GM12891 (cell line): ENCODE data around the gene RUNX1.

Experiments
- PAX5 ChIP-seq: IDR thresholded peaks from 2 replicates; pipeline ENCODE4 v1.6.1; 2011; ENCODE audit warnings: low read length, moderate library complexity, mild to moderate bottlenecking; ENCODE audit not compliant: insufficient read depth, severe bottlenecking
- POLR2A ChIP-seq: IDR thresholded peaks from 2 replicates; pipeline ENCODE4 v1.6.1; 2011; ENCODE audit warnings: low read depth, low read length, control low read depth
- POLR2AphosphoS5 ChIP-seq: IDR thresholded peaks from 2 replicates; pipeline ENCODE4 v1.6.1; 2011; ENCODE audit warnings: low read depth, low read length, control low read depth
- POU2F2 ChIP-seq: IDR thresholded peaks from 2 replicates; pipeline ENCODE4 v1.6.1; 2011; ENCODE audit warnings: low read depth, mild to moderate bottlenecking, control low read depth, low read length, moderate library complexity
- TAF1 ChIP-seq: IDR thresholded peaks from 2 replicates; pipeline ENCODE4 v1.6.1; 2011; ENCODE audit warnings: low read depth, low read length, control low read depth

- TF ChIP-seq POLR2A (no peak), POLR2AphosphoS5 (no peak), POU2F2 (no peak), TAF1 (no peak), PAX5 (no peak)
Measured at GRCh38 chr21:35024071-35024420, 25.1 kb downstream of the RUNX1 start.
